D721Med (cell line): ENCODE data around the gene FNDC10.
"Not testable (repeated sequence)": the region's sequence is repeated elsewhere in the genome, so short reads cannot be mapped to it uniquely, and the experiment has no call there.

Experiments
- DNase-seq: peaks from one replicate; pipeline ENCODE4 v3.0.0; 2011; ENCODE audit warnings: low spot score; ENCODE audit not compliant: insufficient read length
- FAIRE-seq: peaks from 2 replicates; lab custom pipeline; 2011; peaks lifted over from hg19 to GRCh38; lab: Jason Lieb, UNC
- TF ChIP-seq, protein P1 (sequence below): IDR thresholded peaks from 2 replicates; pipeline ENCODE4 v1.5.1; 2012; ENCODE audit warnings: mild to moderate bottlenecking, control low read depth; ENCODE audit not compliant: insufficient read depth; ENCODE audit errors: missing control alignments

Gene FNDC10

GRCh38 chr1:1599935-1600860 lies at the start of gene FNDC10:
Gene FNDC10 (minus strand): TSS chr1:1600135. CDS start chr1:1600015, 120 bp downstream.
- no peak for FAIRE-seq
- peak; percentile 45 for DNase-seq
- TF ChIP-seq, protein P1, sequence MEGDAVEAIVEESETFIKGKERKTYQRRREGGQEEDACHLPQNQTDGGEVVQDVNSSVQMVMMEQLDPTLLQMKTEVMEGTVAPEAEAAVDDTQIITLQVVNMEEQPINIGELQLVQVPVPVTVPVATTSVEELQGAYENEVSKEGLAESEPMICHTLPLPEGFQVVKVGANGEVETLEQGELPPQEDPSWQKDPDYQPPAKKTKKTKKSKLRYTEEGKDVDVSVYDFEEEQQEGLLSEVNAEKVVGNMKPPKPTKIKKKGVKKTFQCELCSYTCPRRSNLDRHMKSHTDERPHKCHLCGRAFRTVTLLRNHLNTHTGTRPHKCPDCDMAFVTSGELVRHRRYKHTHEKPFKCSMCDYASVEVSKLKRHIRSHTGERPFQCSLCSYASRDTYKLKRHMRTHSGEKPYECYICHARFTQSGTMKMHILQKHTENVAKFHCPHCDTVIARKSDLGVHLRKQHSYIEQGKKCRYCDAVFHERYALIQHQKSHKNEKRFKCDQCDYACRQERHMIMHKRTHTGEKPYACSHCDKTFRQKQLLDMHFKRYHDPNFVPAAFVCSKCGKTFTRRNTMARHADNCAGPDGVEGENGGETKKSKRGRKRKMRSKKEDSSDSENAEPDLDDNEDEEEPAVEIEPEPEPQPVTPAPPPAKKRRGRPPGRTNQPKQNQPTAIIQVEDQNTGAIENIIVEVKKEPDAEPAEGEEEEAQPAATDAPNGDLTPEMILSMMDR, result no peak

- FAIRE-seq, DNase-seq: not testable (repeated sequence)
These were observed 48.3 kb upstream of the FNDC10 start for GRCh38 chr1:1648265-1648664.

DNA sequence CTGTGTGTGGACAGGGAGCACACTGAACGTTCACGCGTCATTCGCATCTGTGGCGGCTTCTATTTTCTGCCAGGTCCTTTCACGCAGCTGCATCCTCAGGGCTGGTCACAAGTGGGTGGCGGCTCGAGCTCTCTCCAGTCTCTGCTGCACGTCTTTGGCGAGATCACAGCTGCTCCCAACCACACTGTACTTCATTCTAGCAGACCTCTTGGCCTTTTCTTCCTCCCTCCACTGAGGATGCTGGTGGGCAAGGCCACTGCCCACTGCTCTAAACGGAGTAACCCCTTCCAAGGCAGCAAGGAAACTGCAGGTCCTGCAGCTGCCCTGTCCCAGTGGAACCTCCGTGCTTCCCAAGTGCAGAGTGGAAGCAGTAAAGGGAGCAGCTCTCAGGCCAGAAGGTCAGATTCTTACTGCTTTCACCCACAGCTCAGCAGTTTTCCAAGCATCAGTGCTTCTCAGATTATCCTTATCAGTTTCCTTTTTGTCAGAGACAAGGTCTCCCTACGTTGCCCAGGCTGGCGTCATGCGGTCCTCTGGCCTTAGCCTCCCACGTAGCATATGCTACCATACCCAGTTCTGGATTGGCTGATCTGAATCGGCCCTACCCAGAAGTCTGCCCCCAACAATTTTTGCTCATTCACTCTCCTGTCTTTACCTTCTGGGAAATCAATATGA lies 47.8 kb upstream of the FNDC10 start:
- not testable (repeated sequence) for DNase-seq, FAIRE-seq

GRCh38 chr1:1646326-1646725 lies 46.4 kb upstream of the FNDC10 start:
- not testable (repeated sequence) for DNase-seq, FAIRE-seq

GRCh38 chr1:1640711-1641461 lies 41.0 kb upstream of the FNDC10 start:
- not testable (repeated sequence) for FAIRE-seq, DNase-seq

- DNase-seq, FAIRE-seq: not testable (repeated sequence)
These were observed 40.1 kb upstream of the FNDC10 start for GRCh38 chr1:1640081-1640480.

DNA sequence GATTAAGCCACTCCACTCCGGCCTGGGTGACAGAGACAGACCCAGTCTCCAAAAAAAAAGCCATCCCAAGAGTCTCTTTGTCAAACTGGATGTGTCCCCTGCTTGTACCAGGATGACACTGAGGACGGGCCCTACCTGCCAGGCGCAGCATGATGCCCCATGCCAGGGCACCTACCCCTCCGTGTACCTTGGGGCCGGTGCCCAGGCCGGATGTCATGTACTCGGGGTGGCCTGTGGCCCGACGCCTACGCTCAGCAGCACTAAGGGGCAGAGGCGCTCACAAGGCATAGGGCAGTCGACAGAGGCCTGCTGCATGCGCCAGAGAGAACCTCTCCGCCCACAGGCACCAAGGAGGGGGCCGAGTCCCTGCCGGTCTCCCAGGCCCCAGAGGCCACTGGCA lies 39.4 kb upstream of the FNDC10 start:
- not testable (repeated sequence) for DNase-seq, FAIRE-seq

- not testable (repeated sequence) for FAIRE-seq, DNase-seq
These were observed 38.6 kb upstream of the FNDC10 start for GRCh38 chr1:1638528-1638927.

DNA sequence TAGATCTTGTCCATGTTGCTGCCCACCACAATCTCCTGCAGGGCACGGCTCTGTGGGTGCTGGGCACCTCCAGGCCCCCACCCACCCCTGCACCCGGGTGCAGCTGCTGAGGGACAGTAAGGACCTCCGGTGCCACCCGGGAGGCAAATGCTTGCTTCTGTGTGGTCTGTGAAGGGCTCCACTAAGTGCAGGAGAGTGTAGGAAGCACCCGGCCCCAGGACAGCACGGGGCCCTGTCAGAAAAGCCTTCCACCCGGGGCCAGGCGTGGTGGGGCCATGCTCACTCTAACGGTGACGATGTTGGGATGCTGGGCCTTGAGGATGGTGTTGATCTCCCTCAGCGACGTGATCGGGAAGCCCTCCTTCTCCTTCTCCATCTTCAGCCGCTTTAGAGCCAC lies 37.5 kb upstream of the FNDC10 start:
- FAIRE-seq, DNase-seq: not testable (repeated sequence)

DNA sequence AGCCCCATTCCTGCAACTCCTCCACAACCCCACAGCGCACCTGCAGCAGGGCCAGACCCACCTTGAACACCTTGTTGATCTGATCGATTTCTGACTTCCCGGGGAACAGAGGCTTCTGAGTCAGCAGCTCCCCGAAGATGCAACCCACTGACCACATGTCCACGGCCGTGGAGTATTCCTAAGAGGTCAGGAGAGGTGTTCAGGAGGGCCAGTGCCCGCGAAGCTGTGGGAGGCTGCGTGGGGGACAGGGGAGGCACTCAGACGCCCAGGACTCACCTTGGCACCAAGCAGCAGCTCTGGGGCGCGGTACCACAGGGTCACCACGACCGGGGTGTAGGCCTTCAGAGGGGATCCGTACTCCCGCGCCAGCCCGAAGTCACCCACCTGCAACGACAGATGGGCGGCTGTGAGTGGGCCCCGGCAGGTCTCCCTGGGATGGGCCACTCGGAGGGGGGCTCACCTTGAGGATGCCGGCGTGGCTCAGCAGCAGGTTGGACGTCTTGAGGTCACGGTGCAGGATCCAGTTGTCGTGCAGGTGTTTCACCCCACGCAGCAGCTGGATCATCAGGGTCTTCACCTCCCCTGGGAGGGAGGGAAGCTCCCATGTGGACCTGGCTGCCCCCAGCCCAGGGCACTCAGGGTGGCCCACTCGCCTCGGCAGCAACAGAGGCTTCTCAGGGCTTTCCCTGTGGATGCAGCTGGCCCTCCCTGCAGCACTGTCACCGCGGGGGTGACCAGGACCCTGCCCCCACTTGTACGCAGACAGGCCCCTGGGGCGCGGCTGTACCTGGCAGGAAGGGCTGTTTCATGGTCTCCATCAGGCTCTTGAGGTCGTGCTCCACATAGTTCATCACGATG lies 36.9 kb upstream of the FNDC10 start:
- not testable (repeated sequence) for FAIRE-seq, DNase-seq

DNA sequence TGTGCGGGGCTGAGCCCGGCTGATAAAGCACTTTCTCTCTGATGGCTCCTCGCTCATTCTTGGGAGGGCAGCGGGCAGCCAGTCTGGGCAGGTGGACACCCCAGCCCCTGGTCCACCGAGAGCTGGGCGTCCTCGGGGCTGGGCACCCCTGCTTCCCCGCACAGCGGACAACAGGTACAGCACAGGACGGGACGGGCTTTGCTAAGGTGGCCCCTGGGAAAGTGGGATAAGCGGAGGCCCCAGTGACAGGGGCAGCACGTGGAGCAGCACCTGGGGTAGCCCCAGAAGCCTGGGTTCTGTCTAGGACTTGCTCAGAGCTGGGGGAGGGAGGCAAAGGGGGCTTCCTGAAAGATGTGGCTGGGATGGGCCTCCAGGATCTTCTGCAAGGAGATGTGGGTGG lies 34.7 kb upstream of the FNDC10 start:
- DNase-seq, FAIRE-seq: not testable (repeated sequence)

GRCh38 chr1:1633409-1633808 lies 33.5 kb upstream of the FNDC10 start:
- FAIRE-seq, result not testable (repeated sequence)

More at GRCh38 chr1:1633409-1633808, 33.5 kb upstream of the FNDC10 start:
- DNase-seq, result not testable (repeated sequence)
